ENCODE results near the gene LRG1. TPM values are rescaled to one million over a fixed set of nuclear protein-coding genes. Genes with fewer than 3 reads are reported as not detected.
"Not testable (repeated sequence)": the region's sequence is repeated elsewhere in the genome, so short reads cannot be mapped to it uniquely, and the experiment has no call there.

Gene LRG1
- total RNA-seq, 1 donor from 2014 or later = 24.9 TPM

- no peak for ATAC-seq
These were observed 10.7 kb upstream of the LRG1 start for GRCh38 chr19:4550479-4551050.

DNA sequence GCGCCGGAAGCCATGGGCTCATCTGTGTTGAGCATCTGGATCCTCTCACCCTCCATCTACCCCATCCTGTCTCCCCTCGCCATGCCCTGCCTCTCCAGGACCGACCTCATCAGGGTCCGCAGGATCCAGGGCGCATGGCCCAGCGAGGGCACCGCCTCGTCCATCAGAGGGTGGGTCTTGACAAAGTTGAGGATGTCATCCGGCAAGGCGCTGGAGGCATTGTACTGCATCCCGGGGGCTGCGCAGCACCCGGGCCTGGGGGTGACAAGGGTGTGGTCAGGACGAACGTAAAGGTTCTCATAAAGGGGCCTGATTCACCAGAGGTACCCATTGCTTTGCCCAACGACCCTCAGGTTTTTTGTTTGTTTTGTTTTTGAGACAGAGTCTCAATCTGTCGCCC is 10.2 kb upstream of the LRG1 start:
- ATAC-seq = no peak

DNA sequence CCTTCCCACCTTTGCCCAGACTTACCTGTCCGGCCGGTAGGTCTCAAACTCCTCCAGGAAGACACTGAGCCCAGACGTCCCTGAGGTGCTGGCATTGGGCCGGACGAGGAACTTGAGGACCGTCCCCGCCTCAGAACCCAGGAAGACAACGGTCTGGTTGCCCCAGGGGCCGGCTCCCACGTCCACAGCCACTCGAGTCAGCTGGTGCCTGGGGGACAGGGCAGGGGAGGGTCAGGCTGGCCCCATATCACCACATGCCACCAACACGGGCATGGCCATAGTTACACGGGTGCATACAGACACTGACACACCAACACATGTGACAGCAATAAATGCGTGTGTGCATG is 8.4 kb upstream of the LRG1 start:
- no peak for ATAC-seq

DNA sequence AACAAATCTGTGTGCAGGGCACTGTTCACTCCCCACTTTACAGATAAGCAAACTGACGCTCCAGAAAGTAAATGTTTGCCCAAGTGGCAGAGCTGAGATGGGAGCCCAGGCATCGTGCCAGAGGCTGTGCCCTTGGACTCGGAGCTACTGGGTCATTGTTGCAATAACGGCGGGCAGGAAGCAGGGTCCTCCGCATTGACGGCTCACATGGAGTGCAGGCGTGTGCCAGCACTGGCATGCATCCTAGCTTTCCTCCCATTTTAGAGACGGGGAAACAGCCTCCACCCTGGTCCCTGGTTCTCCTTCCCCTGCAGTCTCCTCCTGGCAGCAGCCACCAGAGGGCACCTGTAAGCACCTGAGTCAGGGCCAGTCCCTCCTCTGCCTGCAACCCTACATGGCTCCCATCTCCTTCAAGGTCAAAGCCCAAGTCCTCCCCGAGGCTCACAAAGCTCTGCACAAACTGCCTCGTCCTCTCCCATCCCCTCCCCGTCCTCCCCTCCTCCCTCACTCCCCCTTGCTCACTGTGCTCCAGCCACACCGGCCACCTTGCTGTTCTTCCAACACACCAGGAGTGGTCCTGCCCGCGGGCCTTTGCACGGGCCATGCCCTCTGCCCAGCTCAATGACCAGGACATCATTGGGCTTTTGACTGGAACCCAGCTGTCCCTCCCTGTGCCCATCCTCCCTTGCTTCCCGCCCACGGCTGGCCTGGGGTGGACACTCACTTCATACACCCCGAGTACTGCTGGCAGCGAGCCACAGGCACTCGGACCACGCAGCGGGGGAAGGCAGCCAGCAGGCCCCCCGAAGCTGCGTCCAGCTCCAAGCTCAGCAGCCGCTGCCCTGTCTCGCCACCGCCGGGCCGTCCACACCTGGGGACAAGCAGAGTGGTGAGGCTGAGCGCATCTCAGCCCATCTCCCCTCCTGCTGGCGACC is 7.7 kb upstream of the LRG1 start:
- ATAC-seq = peak; percentile 39

DNA sequence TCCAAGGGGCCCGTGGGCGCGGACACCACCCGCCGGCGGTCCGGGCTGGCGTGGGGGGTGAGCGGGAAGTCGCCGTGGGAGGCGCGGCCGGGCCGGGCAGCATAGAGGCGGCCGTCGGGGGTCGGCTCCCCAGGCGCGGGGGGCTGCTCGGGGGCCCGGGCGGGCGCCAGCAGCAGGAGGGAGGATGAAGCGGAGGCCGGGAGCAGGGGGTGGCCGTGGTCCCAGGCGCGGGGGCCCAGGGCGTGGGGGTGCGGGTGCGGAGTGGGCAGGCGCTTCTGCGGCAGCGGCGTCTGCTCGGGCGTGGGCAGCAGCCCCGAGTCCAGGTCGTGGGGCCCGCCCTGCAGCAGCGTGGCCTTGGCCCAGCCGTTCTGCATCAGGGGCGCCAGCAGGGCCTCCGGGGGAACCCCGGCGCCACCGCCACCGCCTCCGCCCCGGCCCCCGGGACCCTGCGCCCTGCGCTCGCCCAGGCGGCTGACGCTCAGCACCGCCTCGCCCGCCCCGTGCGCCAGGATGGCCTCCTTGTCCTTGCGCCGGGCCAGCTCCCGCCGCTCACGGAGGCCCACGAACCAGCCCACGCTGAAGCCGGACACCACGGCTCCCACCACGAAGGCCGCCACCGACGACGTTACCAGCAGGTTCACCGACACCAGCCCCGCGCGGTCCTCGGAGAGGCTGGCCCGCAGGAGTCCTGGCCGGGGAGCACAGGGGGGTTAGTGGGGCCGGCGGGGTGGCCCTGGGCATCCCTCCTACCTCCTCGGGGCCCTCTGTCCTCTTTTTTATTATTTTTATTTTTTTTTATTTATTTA is 4.2 kb upstream of the LRG1 start:
- ATAC-seq = no peak

DNA sequence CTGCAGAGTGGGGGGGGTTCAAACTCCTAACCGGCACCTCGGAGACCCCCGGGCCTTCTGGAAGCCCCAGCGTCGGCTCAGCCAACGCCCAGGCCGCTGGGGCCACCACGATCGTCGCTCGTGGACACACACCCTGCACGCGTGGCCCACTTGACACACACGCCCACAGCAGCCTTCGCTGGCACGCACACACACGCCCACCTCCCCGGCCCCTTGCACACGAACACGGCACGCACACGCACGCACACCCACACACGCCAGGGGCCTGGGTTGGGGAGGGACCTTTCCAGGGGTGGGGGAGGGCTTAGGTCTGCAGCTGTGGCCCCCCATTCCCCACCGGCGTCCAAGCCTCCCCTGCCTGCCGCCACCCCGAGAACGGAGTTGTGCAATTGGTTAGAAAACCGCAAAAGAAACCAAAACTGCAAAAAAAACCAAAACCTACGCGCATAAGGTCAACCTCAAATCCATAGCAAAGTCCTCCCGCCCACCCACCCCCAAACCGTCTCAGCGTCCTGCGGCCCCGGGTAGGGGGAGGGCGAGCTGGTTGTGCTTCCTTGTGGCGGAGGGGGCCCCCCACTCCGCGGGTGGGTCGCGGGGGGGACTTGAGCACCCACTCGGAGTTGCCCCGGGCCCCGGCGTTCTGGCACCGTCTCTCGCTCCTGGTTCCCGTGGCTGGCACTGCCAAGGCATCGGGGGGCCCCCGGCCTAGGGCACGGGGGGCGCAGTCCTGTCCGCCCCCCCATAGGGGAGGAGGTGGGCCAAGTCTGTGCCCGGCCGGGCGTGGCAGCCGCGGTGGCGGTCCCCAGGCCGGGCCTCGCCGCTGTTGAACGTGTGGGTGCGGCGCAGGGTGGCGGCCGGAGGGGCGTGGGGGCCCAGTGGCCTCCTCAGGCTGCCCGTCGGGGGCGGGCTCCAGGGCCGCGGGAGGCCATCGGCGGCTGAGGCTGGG is 3.3 kb upstream of the LRG1 start:
- ATAC-seq = no peak

- not testable (repeated sequence) for ATAC-seq
These were observed 1.9 kb upstream of the LRG1 start for GRCh38 chr19:4541806-4542145.

- no peak for ATAC-seq
These were observed 1.4 kb upstream of the LRG1 start for GRCh38 chr19:4541114-4541805.

DNA sequence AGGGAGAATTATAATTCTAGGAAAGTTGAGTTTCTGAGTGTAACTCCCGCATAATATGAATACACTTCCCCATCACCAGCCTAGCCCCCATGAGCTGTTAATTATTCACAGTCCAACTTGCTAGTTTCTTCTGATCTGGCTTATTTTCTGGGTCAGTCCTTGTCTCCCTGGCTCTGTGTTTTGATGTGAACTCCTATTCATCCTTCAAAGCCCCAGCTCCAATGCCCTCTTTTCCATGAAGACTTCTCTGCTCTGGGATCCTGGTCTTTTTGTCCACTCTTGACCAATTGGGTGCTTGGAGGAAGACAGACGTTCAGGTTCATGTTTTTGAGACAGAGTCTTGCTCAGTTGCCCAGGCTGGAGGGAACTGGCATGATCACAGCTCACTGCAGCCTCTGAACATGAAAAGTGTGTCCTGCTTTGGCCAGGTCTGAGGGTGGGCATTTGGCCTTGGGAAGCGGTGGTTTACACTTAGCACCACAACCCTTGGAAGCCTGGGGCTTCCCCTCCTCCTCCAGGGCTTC is 605 bp downstream of the LRG1 start:
- ATAC-seq = no peak

DNA sequence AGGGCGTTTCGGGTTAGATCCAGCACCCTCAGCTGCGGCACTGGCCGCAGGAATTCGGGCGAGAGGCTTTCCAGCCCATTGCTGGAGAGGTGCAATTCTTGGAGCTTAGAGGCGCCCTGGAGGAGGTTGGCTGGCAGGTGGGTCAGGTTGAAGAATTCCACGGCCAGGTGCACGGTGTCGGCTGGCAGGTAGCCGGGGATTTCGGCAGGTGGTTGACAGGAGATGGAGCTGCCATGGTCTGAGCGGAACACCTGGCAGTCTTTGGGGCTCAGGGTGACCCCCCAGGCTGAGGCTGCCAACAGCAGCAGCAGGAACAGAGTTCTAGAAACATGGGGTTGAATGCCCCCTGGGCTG is 1.3 kb downstream of the LRG1 start:
- no peak for ATAC-seq

DNA sequence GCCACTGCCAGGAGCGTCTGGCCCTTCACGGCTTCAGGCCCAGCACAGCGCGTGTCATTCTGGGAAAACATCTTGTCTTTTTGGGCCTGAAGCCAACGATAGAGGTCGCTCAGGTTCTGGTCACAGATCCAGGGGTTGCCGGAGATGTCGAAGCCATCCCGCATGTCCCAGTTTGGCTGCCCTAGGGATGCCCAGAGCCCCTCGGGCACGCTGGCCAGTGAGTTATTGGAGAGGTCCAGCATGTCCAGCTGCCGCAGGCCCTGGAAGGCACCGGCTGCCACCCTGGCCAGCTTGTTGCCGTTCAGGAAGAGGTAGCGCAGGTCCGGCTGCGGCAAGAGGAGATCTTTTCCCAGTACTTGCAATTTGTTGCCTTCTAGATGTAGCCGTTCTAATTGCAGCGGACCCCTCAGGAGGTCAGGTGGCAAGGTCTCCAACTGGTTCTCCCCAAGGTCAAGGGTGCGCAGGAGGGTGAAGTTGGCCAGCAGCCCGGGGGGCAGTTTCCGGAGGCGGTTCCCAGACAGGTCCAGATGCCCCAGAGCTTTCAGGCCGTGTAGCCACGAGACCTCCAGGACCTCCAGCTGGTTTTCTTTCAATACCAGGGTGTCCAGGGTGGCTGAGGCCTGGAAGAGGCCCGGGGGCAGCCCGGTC is 1.8 kb downstream of the LRG1 start:
- ATAC-seq = no peak

- ATAC-seq = no peak
These were observed 3.0 kb downstream of the LRG1 start for GRCh38 chr19:4536798-4537197.

DNA sequence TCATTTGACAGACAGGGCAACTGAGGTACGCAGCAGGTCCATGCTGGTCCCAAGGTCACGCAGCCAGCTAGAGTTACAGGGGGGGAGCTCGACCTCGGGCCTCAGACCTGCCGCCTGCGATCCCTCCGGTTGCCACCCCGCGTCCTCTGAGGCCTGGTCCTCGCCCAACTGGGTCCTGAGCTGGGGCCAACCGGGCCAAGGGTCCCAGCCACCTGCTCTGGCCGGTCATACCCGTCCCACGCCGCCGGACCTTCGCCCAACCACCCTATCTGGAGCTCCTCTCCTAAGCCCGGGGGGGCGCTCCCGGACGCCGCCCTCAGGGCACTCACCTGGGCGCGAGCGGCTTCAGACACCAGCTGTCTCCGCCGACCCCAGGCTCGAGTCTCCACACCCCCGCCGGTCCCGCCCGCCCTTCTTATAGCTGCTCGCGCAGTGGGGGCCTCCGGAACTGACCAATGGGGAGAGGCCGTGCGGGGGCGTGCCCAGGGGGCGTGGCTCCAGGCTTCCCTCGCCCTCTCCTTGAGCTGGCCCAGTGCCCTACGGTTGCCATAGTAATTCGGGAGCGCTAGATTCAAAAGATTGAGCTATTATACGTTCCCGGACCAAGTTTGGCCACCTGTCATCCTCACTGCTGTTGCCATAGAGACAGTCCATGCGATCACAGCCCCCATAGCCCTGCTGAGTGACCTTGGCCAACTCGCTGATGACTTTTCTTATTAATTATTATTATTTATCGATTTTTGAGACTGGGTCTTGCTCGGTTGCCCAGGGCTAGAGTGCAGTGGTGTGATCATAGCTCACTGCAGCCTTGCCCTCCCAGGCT is 4.8 kb downstream of the LRG1 start, which contains the start of gene PLIN5:
Gene PLIN5 (minus strand): TSS at position 389 of the 823 bp plus-strand sequence. CDS start 1,150 bp downstream, outside the sequence.
- peak; percentile 53 for ATAC-seq

- ATAC-seq = no peak
These were observed 5.9 kb downstream of the LRG1 start for GRCh38 chr19:4533835-4534424.

GRCh38 chr19:4533334-4533733 is 6.5 kb downstream of the LRG1 start:
- ATAC-seq = no peak

- ATAC-seq = no peak
These were observed 8.2 kb downstream of the LRG1 start for GRCh38 chr19:4531562-4532165.

DNA sequence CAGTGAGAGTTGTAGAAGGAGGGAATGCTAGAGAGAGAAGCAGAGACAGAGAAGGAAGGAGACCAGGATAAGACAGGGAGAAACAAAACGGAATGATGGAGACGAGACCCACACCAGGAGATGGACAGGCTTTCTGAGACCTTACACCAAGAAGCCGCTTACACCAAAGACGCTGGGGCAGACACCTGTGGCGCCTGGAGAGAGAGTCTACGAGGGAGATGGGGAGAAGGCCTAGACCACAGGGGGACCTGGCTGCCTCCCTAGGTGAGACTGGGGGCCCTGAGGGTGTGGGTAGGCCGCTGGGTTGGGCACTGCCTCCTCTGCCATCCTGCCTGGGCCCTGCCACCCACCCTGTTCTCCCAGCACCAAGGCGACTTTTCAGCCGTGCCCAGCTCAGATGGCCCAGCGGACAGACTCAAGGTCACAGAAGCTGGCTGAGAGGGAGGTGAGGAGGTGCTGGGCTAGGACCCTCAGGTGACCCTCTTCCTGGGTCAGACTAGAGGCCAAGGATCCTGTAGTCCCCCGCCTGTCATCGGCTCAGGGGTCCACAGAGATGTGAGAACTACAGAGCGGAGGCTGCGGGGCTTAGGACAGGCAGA is 9.8 kb downstream of the LRG1 start:
- no peak for ATAC-seq

GRCh38 chr19:4528843-4529242 is 11.0 kb downstream of the LRG1 start:
- ATAC-seq = no peak

DNA sequence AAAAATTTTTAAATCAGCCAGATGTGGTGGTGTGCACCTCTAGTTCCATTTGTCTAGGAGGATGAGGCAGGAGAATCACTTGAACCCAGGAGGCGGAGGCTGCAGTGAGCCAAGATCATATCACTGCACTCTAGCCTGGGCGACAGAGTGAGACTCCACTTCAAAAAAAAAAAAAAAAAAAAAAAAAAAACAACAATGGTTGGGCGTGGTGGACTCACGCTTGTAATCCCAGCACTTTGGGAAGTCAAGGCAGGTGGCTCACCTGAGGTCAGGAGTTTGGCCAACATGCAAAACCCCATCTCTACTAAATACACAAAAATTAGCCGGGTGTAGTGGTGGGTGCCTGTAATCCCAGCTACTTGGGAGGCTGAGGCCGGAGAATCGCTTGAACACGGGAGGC is 12.5 kb downstream of the LRG1 start:
- ATAC-seq = not testable (repeated sequence)

Measured in esophagus mucosa (tissue), 1 donor.